SW480 (cell line): Measurements from ENCODE around the gene GPATCH1.
"Not testable (repeated sequence)": the region's sequence is repeated elsewhere in the genome, so short reads cannot be mapped to it uniquely, and the experiment has no call there.

Experiments
- DNase-seq: peaks from one replicate; pipeline ENCODE4 v3.0.0-alpha.2; 2016; ENCODE audit warnings: low spot score

Gene GPATCH1

GRCh38 chr19:33157906-33158305, 76.9 kb downstream of the GPATCH1 start:
- DNase-seq = no peak

GRCh38 chr19:33158365-33158764, 77.4 kb downstream of the GPATCH1 start:
- no peak for DNase-seq

GRCh38 chr19:33159149-33159548, 78.2 kb downstream of the GPATCH1 start:
- no peak for DNase-seq

GRCh38 chr19:33159893-33160292, 78.9 kb downstream of the GPATCH1 start:
- no peak for DNase-seq

- DNase-seq = no peak
Observed at GRCh38 chr19:33161201-33161600, 80.2 kb downstream of the GPATCH1 start.

- DNase-seq = no peak
Observed at GRCh38 chr19:33163481-33163880, 82.5 kb downstream of the GPATCH1 start.

GRCh38 chr19:33166037-33166436, 85.1 kb downstream of the GPATCH1 start:
- DNase-seq = not testable (repeated sequence)

- no peak for DNase-seq
Observed at GRCh38 chr19:33167438-33167837, 86.5 kb downstream of the GPATCH1 start.

GRCh38 chr19:33168528-33168927, 87.5 kb downstream of the GPATCH1 start:
- DNase-seq = no peak

GRCh38 chr19:33171222-33171795, 90.3 kb downstream of the GPATCH1 start:
- DNase-seq = no peak

- DNase-seq = peak; percentile 22
Observed at GRCh38 chr19:33171916-33172359, 91.0 kb downstream of the GPATCH1 start.

GRCh38 chr19:33174186-33174585, 93.2 kb downstream of the GPATCH1 start:
- no peak for DNase-seq

GRCh38 chr19:33175156-33175782, 94.3 kb downstream of the GPATCH1 start:
- DNase-seq = no peak

GRCh38 chr19:33175886-33176669, 95.1 kb downstream of the GPATCH1 start:
- peak; percentile 67 for DNase-seq

GRCh38 chr19:33176670-33177416, 95.9 kb downstream of the GPATCH1 start:
- DNase-seq = peak; percentile 100

- peak; percentile 86 for DNase-seq
Observed at GRCh38 chr19:33177417-33177979, 96.5 kb downstream of the GPATCH1 start.
